ENCODE results near the gene OCA2.

- no peak for TF ChIP-seq POLR2A (IDR thresholded peaks at IDR 0.05)
- TF ChIP-seq CTCF (IDR thresholded peaks at IDR 0.05), result no peak
Measured at GRCh38 chr15:27784107-27784506, 315.0 kb downstream of the OCA2 start.

Data from heart left ventricle (tissue), 13 donors.